ENCODE results near the gene ZNF48.

DNA sequence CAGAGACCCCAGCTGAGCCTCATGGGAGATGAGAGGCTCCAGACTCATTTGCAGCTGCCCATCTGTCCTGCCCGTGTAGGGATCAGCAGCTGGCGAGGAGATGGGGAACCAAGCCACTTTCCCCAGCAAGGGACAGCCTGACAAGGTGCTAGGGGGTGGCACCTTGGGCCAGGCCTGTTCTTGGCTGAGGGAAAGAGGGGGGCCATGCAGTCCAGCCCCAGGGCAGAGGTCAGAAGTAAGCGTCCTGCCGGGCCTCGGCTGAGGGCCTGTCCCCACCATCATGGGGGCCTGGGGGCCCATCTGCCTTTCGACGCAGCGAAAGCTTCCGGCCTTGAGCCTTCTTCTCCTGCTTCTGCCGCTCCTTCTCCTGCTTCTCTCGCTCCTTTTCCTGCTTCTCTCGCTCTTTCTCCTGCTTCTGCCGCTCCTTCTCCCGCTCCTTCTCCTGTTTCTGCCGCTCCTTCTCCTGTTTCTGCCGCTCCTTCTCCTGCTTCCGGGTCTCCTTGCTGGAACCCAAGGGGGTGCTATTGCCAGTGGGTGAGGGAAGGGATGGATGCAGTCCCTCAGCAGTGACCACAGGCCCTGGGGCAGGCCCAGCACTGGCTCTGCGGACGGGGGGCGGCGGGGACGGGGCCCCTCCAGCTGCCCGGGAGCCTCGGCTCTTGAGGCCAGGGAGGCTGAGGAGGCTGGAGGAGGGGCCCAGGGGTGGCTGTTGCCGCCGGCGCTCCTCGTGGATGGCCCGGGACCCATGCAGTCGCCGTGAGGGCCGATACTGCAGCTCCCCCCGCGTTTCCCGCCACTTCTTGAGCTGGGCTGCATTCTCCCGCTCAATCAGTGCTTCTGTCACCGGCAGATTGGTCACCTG is 37.3 kb upstream of the ZNF48 start:
- TF ChIP-seq POLR2A (IDR thresholded peaks at IDR 0.05; ENCODE audit: low read length) (no peak), GATA1 (IDR thresholded peaks at IDR 0.05; ENCODE audit: low read depth, low read length) (no peak)

Data from erythroblast (primary cell).